Osteocyte (in vitro differentiated cells): ENCODE results near the gene ASIC2. TPM values are rescaled to one million over a fixed set of nuclear protein-coding genes. Genes with fewer than 3 reads are reported as not detected.

ENCODE experiments used
- DNase-seq: peaks from one replicate; pipeline ENCODE4 v3.0.0; 2021; ENCODE audit warnings: mixed read lengths; ENCODE audit not compliant: unreplicated experiment; ENCODE audit errors: extremely low spot score
- H3K27ac Mint-ChIP-seq: one replicate; pipeline ENCODE4 v1.8.0; 2021; ENCODE audit warnings: mild to moderate bottlenecking, mixed read lengths; ENCODE audit not compliant: unreplicated experiment
- H3K27me3 Mint-ChIP-seq: one replicate; pipeline ENCODE4 v1.8.0; 2021; ENCODE audit warnings: mixed read lengths; ENCODE audit not compliant: unreplicated experiment
- H3K36me3 Mint-ChIP-seq: one replicate; pipeline ENCODE4 v1.8.0; 2021; ENCODE audit warnings: mixed read lengths; ENCODE audit not compliant: unreplicated experiment
- H3K4me1 Mint-ChIP-seq: one replicate; pipeline ENCODE4 v1.8.0; 2021; ENCODE audit warnings: mixed read lengths; ENCODE audit not compliant: unreplicated experiment
- H3K4me3 Mint-ChIP-seq: one replicate; pipeline ENCODE4 v1.8.0; 2021; ENCODE audit warnings: mild to moderate bottlenecking, moderate library complexity, mixed read lengths; ENCODE audit not compliant: unreplicated experiment
- H3K9me3 Mint-ChIP-seq: one replicate; pipeline ENCODE4 v1.8.0; 2021; ENCODE audit warnings: mixed read lengths; ENCODE audit not compliant: unreplicated experiment
- CTCF ChIP-seq: fragments of 200-600 bp; sonication (generic); IDR thresholded peaks from 2 replicates; pipeline ENCODE4 v1.5.0; 2021; ENCODE audit warnings: antibody characterized with exemption, mild to moderate bottlenecking, moderate library complexity
- total RNA-seq: library from RNA; stranded (reverse); gene quantifications from 2 replicates; pipeline ENCODE4 v1.2.1, GENCODE V29; 2021

Gene ASIC2
- total RNA-seq, 1 donor from 2014 or later, result not detected

DNA sequence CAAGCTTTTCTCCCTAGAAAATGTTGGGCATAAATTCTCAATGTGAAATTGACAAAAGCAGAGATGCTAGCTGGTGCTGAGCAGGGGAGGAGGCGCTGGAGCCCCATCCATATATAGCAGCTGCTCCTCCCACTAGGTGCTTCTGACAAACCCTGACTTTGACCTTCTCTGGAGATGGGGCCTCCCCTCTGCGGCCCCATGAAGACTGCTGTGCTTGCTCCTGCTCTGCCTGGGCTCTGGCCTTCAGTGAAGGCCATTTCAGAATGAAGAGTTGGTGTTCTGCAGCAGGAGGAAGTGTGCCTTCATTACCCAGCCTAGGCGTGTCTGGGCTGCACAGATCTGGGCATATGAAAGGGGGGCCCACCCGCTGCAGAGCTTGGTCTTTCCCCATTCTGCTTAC lies 29.7 kb downstream of the ASIC2 start:
- H3K36me3 Mint-ChIP-seq, result no peaks in the 10 kb centered on the region
- H3K27me3 Mint-ChIP-seq, result no peaks in the 10 kb centered on the region
- no peak for TF ChIP-seq CTCF
- H3K27ac Mint-ChIP-seq, result no peak overlapping the region
- H3K9me3 Mint-ChIP-seq, result peaks cover 4% of the 10 kb centered on the region
- no peak for DNase-seq
- no peak overlapping the region for H3K4me3 Mint-ChIP-seq
- H3K4me1 Mint-ChIP-seq, result no peaks in the 10 kb centered on the region

DNA sequence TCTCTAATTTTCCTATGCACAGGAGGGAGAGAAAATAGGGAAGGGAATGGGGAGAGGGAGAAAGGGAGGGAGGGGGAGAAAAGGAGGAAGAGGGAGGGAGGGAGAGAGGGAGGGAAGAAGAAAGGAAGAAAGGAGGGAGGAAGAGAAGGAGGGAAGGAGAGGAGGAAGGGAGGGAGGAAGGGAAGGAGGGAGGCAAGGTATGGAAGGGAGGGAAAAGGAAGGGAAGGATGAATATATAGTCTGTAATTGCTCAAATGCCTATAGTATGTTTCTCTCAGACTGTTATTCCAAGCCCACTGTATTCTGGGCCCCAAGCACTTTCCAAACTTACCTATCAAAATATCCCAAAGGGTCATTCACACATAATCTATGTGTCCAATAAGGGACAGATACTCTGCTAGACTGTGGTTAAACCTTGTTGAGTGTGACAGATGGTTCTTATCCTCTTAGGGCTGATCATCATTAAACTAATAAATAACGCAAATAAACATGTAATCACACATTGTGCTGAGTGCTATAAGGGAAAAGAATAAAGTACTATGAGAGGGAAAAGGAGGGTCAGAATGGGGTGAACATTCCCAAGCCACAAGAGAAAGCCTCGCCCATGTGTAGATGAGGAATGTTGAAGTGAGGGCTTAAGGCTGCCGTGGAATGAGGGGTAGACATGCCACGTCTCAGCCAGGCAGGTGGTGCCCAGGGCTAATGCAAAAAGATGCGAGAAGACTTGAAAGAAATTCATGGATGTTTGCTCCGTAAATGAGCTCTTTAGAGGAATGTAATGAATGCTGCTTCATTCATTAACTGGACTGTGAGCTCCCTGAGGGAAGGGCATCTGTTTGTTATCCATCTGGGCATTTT lies 30.6 kb downstream of the ASIC2 start:
- H3K27me3 Mint-ChIP-seq, result no peaks in the 10 kb centered on the region
- no peak overlapping the region for H3K4me3 Mint-ChIP-seq
- H3K9me3 Mint-ChIP-seq, result peaks cover 3% of the 10 kb centered on the region
- TF ChIP-seq CTCF, result no peak
- H3K36me3 Mint-ChIP-seq, result no peaks in the 10 kb centered on the region
- no peak overlapping the region for H3K27ac Mint-ChIP-seq
- DNase-seq, result no peak
- H3K4me1 Mint-ChIP-seq, result no peaks in the 10 kb centered on the region

GRCh38 chr17:33261820-33262219 lies 31.3 kb downstream of the ASIC2 start:
- DNase-seq, result no peak
- H3K9me3 Mint-ChIP-seq, result no peaks in the 10 kb centered on the region
- H3K27ac Mint-ChIP-seq, result no peak overlapping the region
- no peaks in the 10 kb centered on the region for H3K27me3 Mint-ChIP-seq
- H3K4me1 Mint-ChIP-seq, result no peaks in the 10 kb centered on the region
- no peak for TF ChIP-seq CTCF
- H3K4me3 Mint-ChIP-seq, result no peak overlapping the region
- no peaks in the 10 kb centered on the region for H3K36me3 Mint-ChIP-seq

DNA sequence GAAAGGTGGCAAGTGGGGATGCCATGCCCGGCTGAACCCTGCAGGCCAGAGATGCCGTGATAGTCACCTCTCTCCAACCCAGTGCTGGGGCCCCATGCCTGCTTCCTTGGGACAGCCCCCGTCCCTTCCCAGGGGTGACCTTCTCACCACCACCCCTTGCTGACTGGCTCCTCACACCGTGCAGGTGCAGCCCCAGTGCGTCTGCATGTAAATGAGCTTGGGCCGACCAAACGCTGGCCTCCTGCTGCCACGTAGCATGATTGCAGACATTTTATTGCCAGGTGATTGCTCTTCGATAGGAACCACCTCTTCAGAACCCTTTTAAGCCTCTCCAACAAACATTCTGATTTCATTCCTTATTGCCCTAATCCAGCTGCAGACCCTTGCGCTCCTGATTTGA lies 32.5 kb downstream of the ASIC2 start:
- TF ChIP-seq CTCF, result no peak
- H3K9me3 Mint-ChIP-seq, result no peaks in the 10 kb centered on the region
- no peaks in the 10 kb centered on the region for H3K4me1 Mint-ChIP-seq
- DNase-seq, result no peak
- H3K4me3 Mint-ChIP-seq, result no peak overlapping the region
- no peaks in the 10 kb centered on the region for H3K36me3 Mint-ChIP-seq
- H3K27ac Mint-ChIP-seq, result no peak overlapping the region
- no peaks in the 10 kb centered on the region for H3K27me3 Mint-ChIP-seq

- H3K27me3 Mint-ChIP-seq, result no peaks in the 10 kb centered on the region
Observed at GRCh38 chr17:33258296-33258695, 34.8 kb downstream of the ASIC2 start.

More at GRCh38 chr17:33258296-33258695, 34.8 kb downstream of the ASIC2 start:
- H3K9me3 Mint-ChIP-seq, result no peaks in the 10 kb centered on the region
- no peak overlapping the region for H3K4me3 Mint-ChIP-seq
- no peak overlapping the region for H3K27ac Mint-ChIP-seq
- no peaks in the 10 kb centered on the region for H3K36me3 Mint-ChIP-seq
- no peaks in the 10 kb centered on the region for H3K4me1 Mint-ChIP-seq
- DNase-seq, result no peak
- TF ChIP-seq CTCF, result no peak
